ENCODE measurements around the gene ITGA7.
A peak's percentile ranks its signal among the peaks of the same experiment; 100 is the strongest.

Gene ITGA7

GRCh38 chr12:55718015-55718414 is 10.3 kb upstream of the ITGA7 start:
- DNase-seq = peak; percentile 46
- H3K36me3 Mint-ChIP-seq (ENCODE audit: low read depth) = peaks cover under 1% of the 10 kb centered on the region
- H3K27me3 Mint-ChIP-seq (ENCODE audit: low read depth, poor library complexity) = peaks cover 8% of the 10 kb centered on the region
- no peaks in the 10 kb centered on the region for H3K9me3 Mint-ChIP-seq
- no peak for TF ChIP-seq CTCF (IDR thresholded peaks at IDR 0.05)
- H3K27ac Mint-ChIP-seq = peak overlapping the region; percentile 92
- H3K4me3 Mint-ChIP-seq = peak overlapping the region; percentile 88
- H3K4me1 Mint-ChIP-seq = peaks cover 44% of the 10 kb centered on the region

DNA sequence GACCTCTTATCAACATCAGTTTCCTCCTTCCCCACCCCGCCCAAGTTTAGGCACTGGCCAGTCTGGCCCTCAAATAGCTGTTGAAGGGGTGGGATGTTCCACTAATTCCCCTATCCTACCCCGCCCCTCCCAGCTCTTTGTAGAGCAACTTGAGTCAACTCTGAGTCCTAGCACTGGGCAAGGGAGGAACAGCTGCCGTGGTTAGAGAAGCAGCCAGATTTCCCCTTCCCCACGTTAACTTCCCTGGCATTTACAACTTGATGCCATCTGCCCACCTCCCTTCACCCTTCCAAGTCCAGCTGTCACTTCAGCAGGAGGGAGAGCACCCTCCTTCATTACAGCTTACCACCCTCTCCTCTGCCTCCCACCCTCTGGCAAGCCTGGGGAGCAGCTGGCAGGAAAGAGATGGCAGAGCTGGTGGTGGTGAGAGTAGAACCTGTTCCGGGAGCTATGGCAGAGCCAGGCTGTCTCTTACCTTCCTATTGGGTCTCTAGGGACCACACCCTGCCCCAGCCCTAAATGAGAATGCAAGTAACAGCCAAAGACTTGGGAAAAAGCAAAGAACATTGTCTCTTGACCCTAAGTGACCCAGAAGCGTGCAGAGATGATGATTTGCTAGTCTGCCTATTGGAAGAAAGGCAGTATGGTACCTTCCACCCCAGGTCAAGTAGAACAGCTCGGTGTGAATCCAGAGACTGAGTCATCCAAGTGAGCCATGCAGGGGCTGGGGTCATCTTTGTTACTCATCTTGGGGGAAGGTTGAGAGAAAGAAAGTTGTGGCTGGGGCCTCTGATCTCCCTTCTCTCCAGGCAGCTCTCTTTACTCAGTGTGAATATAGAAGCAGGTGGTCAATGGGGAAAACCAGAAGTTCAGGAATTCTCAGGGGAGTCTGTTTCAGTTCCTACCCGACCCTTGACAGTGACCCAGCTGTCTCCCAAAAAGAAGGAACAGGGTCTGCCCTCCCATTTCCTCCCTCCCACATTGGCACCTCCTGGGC is 9.6 kb upstream of the ITGA7 start:
- no peak for TF ChIP-seq CTCF (IDR thresholded peaks at IDR 0.05)
- H3K9me3 Mint-ChIP-seq = no peaks in the 10 kb centered on the region
- peak overlapping the region; percentile 88 for H3K4me3 Mint-ChIP-seq
- DNase-seq = no peak
- peak overlapping the region; percentile 92 for H3K27ac Mint-ChIP-seq
- peaks cover 13% of the 10 kb centered on the region for H3K27me3 Mint-ChIP-seq (ENCODE audit: low read depth, poor library complexity)
- H3K4me1 Mint-ChIP-seq = peaks cover 43% of the 10 kb centered on the region
- no peaks in the 10 kb centered on the region for H3K36me3 Mint-ChIP-seq (ENCODE audit: low read depth)

DNA sequence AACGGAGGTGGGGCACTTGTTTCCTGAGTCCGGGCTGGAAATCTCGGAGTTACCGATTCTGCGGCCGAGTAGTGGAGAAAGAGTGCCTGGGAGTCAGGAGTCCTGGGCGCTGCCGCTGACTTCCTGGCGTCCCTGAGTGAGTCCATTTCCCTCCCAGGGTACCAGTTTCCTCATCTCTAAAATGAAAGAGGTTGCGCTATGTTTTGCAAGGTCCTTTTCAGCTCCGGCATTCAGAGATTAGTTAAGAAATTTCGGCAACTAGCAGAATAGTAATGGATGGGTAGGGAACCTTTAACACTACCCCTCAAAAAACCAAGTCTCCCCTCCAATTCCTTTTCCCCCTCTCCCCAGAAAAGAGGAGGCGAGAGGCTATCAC is 8.9 kb upstream of the ITGA7 start:
- Mint-ChIP-seq H3K4me3 (peak overlapping the region; percentile 88), H3K4me1 (peaks cover 43% of the 10 kb centered on the region), H3K9me3 (no peaks in the 10 kb centered on the region), H3K36me3 (ENCODE audit: low read depth) (no peaks in the 10 kb centered on the region), H3K27ac (no peak overlapping the region), H3K27me3 (ENCODE audit: low read depth, poor library complexity) (peaks cover 21% of the 10 kb centered on the region)
- no peak for TF ChIP-seq CTCF (IDR thresholded peaks at IDR 0.05)
- no peak for DNase-seq

- H3K4me3 Mint-ChIP-seq = peak within 1 kb of the TSS; percentile 88
- DNase-seq = peak; percentile 94
- H3K4me1 Mint-ChIP-seq = peaks cover 43% of the 10 kb centered on the region
- H3K27me3 Mint-ChIP-seq (ENCODE audit: low read depth, poor library complexity) = peaks cover 26% of the 10 kb centered on the region
- peak within 1 kb of the TSS; percentile 95 for H3K27ac Mint-ChIP-seq
- no peaks in the 10 kb centered on the region for H3K36me3 Mint-ChIP-seq (ENCODE audit: low read depth)
- no peaks in the 10 kb centered on the region for H3K9me3 Mint-ChIP-seq
- TF ChIP-seq CTCF (IDR thresholded peaks at IDR 0.05) = no peak
Observed at GRCh38 chr12:55715833-55716581, 8.3 kb upstream of the ITGA7 start, which contains the start of gene BLOC1S1. Gene BLOC1S1 (plus strand): TSS chr12:55716046. CDS start chr12:55716052, 6 bp downstream.

DNA sequence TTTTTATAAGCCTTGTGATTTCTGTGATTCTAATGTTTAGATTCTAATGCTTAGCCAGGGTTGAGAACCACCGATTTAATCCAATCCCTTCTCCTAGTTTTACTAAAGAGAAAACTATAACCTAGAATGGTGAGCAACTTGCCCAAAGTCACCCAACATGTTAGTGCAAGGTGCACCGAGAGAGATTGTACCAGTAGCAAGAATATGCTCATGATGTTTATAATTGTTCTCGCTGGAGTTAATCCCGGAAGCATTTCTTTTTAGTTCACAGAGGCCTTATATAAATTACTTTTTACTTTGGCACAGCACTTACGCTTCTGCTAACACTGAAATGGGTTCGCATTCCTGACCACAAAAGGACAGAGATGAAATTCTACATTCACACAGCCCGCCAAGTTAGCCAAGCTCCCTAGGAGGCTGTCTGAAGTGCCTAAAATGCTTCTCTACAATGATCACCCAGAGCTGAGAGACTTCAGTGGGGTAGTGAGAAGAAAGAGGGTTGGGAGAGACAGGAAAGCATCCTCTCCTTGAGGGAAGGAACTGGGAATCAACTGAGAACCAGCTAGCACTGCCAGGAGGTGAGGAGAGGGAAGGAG is 7.6 kb upstream of the ITGA7 start:
- Mint-ChIP-seq H3K4me3 (peak overlapping the region; percentile 88), H3K36me3 (ENCODE audit: low read depth) (no peaks in the 10 kb centered on the region), H3K27me3 (ENCODE audit: low read depth, poor library complexity) (peaks cover 33% of the 10 kb centered on the region), H3K4me1 (peaks cover 43% of the 10 kb centered on the region), H3K9me3 (no peaks in the 10 kb centered on the region), H3K27ac (peak overlapping the region; percentile 95)
- no peak for DNase-seq
- TF ChIP-seq CTCF (IDR thresholded peaks at IDR 0.05) = no peak
